Esophagus muscularis mucosa (tissue), 4 donors: ENCODE measurements around the gene ESR2. TPM values are rescaled to one million over a fixed set of nuclear protein-coding genes. Genes with fewer than 3 reads are reported as not detected.

Source experiments
- DNase-seq: peaks from one replicate; pipeline ENCODE4 v3.0.0-alpha.2; 2017; ENCODE audit errors: extremely low spot score
- H3K27ac ChIP-seq, 4 donors: fragments of 200-600 bp; sonication (generic); replicated peaks in 1 of 4; 1 replicate in 3 of 4; 2 replicates in 1 of 4; pipeline ENCODE4 v1.5.1; 2016 to 2019; ENCODE audit warnings: mild to moderate bottlenecking in 1 of 4
- H3K27me3 ChIP-seq, 4 donors: fragments of 200-600 bp; sonication (generic); one replicate each; pipeline versions ENCODE4 v1.5.1 to v1.6.0; 2016 to 2019
- H3K36me3 ChIP-seq, 4 donors: fragments of 200-600 bp; sonication (generic); one replicate each; pipeline ENCODE4 v1.5.1; 2016 to 2019
- H3K4me1 ChIP-seq, 4 donors: fragments of 200-600 bp; sonication (generic); one replicate each; pipeline ENCODE4 v1.5.1; 2016 to 2019
- H3K4me3 ChIP-seq, 4 donors: fragments of 200-600 bp; sonication (generic); 1 replicate in 2 of 4; 2 replicates in 2 of 4; pipeline ENCODE4 v1.5.1; 2016 to 2019; ENCODE audit warnings: mild to moderate bottlenecking in 4 of 4, moderate library complexity in 1 of 4
- H3K9me3 ChIP-seq, 4 donors: fragments of 200-600 bp; sonication (generic); 1 replicate in 3 of 4; 2 replicates in 1 of 4; pipeline ENCODE4 v1.5.1; 2016 to 2019
- CTCF ChIP-seq, 3 experiments: fragments of 200-600 bp in 2 of 3; fragments of 450-650 bp in 1 of 3; sonication (generic) in 2 of 3; IDR thresholded peaks; one replicate each; pipeline ENCODE4 v1.5.1; 2017 to 2019; ENCODE audit warnings: antibody characterized with exemption in 3 of 3, mild to moderate bottlenecking in 2 of 3, moderate library complexity in 1 of 3
- EP300 ChIP-seq: sonication (generic); formaldehyde crosslinking; IDR thresholded peaks from one replicate; pipeline ENCODE4 v1.6.1; 2017; ENCODE audit warnings: antibody characterized with exemption
- POLR2A ChIP-seq: fragments of 450-650 bp; IDR thresholded peaks from one replicate; pipeline ENCODE4 v1.6.1; 2017; ENCODE audit warnings: antibody characterized with exemption, moderate library complexity, mild to moderate bottlenecking, low read depth
- POLR2AphosphoS5 ChIP-seq, 2 donors: sonication (generic); formaldehyde crosslinking; IDR thresholded peaks; one replicate each; pipeline ENCODE4 v1.6.1; 2017; ENCODE audit warnings: antibody characterized with exemption in 2 of 2
- WGBS: methylation state at CpG from one replicate; pipeline ENCODE4 v1.1.5; 2018; 5-methylcytosine and 5-hydroxymethylcytosine counted together
- intact Hi-C: fragments of 100-400 bp; cut with DNase I; formaldehyde crosslinking; loops from one replicate; pipeline ENCODE4 v1.15.1; 2023
- total RNA-seq, 4 donors: library from RNA; depleted of rRNA; stranded (reverse); fragments of >200 nt; gene quantifications; one replicate each; pipeline versions ENCODE4 v1.1.0 to v1.2.1, GENCODE V29; 2016

ESR2 gene
- total RNA-seq, 4 donors from 2014 or later, result 0.29 to 0.83 (median 0.42) TPM; not detected in 1

GRCh38 chr14:64229489-64229888, 64.7 kb downstream of the ESR2 start:
- Histone ChIP-seq H3K4me3 (no peak overlapping the region), H3K9me3 (no peaks in the 10 kb centered on the region), H3K27me3 (no peaks in the 10 kb centered on the region), H3K27ac (no peak overlapping the region), H3K4me1 (peaks cover 0 to 4% (median 0%) of the 10 kb centered on the region in 4 donors), H3K36me3 (peaks cover 24 to 78% (median 51%) of the 10 kb centered on the region in 4 donors)
- 91% methylated on average over 3 of the region's 3 CpGs for WGBS
- intact Hi-C loops, result no loop called here
- TF ChIP-seq POLR2A, result no peak
- no peak for TF ChIP-seq CTCF (IDR thresholded peaks at IDR 0.05)
- TF ChIP-seq POLR2AphosphoS5 (IDR thresholded peaks at IDR 0.05), result no peak
- TF ChIP-seq EP300, result no peak
- DNase-seq, result no peak

GRCh38 chr14:64227856-64228255, 66.3 kb downstream of the ESR2 start:
- Histone ChIP-seq H3K27me3 (no peaks in the 10 kb centered on the region), H3K9me3 (no peaks in the 10 kb centered on the region), H3K4me1 (peaks cover 0 to 4% (median 0%) of the 10 kb centered on the region in 4 donors), H3K27ac (no peak overlapping the region), H3K36me3 (peaks cover 41 to 93% (median 66%) of the 10 kb centered on the region in 4 donors), H3K4me3 (no peak overlapping the region)
- TF ChIP-seq POLR2A (no peak), EP300 (no peak), CTCF (IDR thresholded peaks at IDR 0.05) (no peak), POLR2AphosphoS5 (IDR thresholded peaks at IDR 0.05) (no peak)
- 80% methylated on average over 1 of the region's 1 CpG for WGBS
- DNase-seq, result no peak
- intact Hi-C loops, result no loop called here

- Histone ChIP-seq H3K36me3 (peaks cover 56 to 97% (median 85%) of the 10 kb centered on the region in 4 donors), H3K27ac (no peak overlapping the region), H3K27me3 (no peaks in the 10 kb centered on the region), H3K4me1 (peaks cover 0 to 10% (median 4%) of the 10 kb centered on the region in 4 donors), H3K4me3 (no peak overlapping the region), H3K9me3 (no peaks in the 10 kb centered on the region)
- TF ChIP-seq CTCF (IDR thresholded peaks at IDR 0.05), result no peak
- no peak for TF ChIP-seq EP300
- TF ChIP-seq POLR2A, result no peak
- no peak for TF ChIP-seq POLR2AphosphoS5 (IDR thresholded peaks at IDR 0.05)
- DNase-seq, result no peak
- WGBS, result 86% methylated on average over 10 of the region's 10 CpGs
- intact Hi-C loops, result no loop called here
These were observed 68.9 kb downstream of the ESR2 start for GRCh38 chr14:64225151-64225757.

- Histone ChIP-seq H3K27me3 (no peaks in the 10 kb centered on the region), H3K9me3 (no peaks in the 10 kb centered on the region), H3K4me3 (no peak overlapping the region), H3K4me1 (peaks cover 0 to 13% (median 4%) of the 10 kb centered on the region in 4 donors), H3K36me3 (peaks cover 72 to 100% (median 83%) of the 10 kb centered on the region in 4 donors), H3K27ac (no peak overlapping the region)
- DNase-seq, result no peak
- intact Hi-C loops, result no loop called here
- no peak for TF ChIP-seq EP300
- 90% methylated on average over 8 of the region's 14 CpGs for WGBS
These were observed 72.7 kb downstream of the ESR2 start for GRCh38 chr14:64221391-64222003.

- WGBS, result 67% methylated on average over 8 of the region's 14 CpGs
- TF ChIP-seq EP300, result no peak
- no peak for TF ChIP-seq POLR2AphosphoS5 (IDR thresholded peaks at IDR 0.05)
- no peak for TF ChIP-seq CTCF (IDR thresholded peaks at IDR 0.05)
- TF ChIP-seq POLR2A, result no peak
- Histone ChIP-seq H3K4me3 (no peak overlapping the region), H3K27me3 (no peaks in the 10 kb centered on the region), H3K4me1 (peaks cover 0 to 13% (median 4%) of the 10 kb centered on the region in 4 donors), H3K36me3 (peaks cover 75 to 100% (median 85%) of the 10 kb centered on the region in 4 donors), H3K27ac (peak overlapping the region in 1 of 4 donors; percentile 15), H3K9me3 (no peaks in the 10 kb centered on the region)
- intact Hi-C loops, result no loop called here
- no peak for DNase-seq
These were observed 73.7 kb downstream of the ESR2 start for GRCh38 chr14:64220466-64220865.
